AG04449 (cell line): ENCODE results near the gene RSAD1.

Source experiments
- CTCF ChIA-PET: fragments of 350-600 bp; formaldehyde crosslinking; extraction: SDS; loops from one replicate; lab custom pipeline; 2021; ENCODE audit warnings: antibody characterized with exemption; lab: Yijun Ruan, JAX
- POLR2A ChIA-PET: fragments of 400-600, 350-600 bp; formaldehyde crosslinking; extraction: SDS; loops from one replicate; lab custom pipeline; 2020; ENCODE audit warnings: antibody characterized with exemption, inconsistent platforms; lab: Yijun Ruan, JAX
- DNase-seq: peaks from one replicate; pipeline ENCODE4 v3.0.0-alpha.2; 2010; ENCODE audit warnings: low read depth, low spot score
- H3K4me3 ChIP-seq: 2 replicates; pipeline ENCODE4 v1.5.1; 2011; ENCODE audit warnings: low read depth, mild to moderate bottlenecking, control low read depth, low read length
- CTCF ChIP-seq: IDR thresholded peaks from one replicate; pipeline ENCODE4 v1.5.1; 2011; ENCODE audit warnings: mild to moderate bottlenecking, moderate library complexity, low read length, control low read depth, inconsistent platforms; ENCODE audit not compliant: insufficient read depth; ENCODE audit errors: missing control alignments

The RSAD1 gene

GRCh38 chr17:50439008-50439407 lies 39.7 kb upstream of the RSAD1 start:
- H3K4me3 ChIP-seq = no peak overlapping the region
- DNase-seq = no peak
- no peak for TF ChIP-seq CTCF
- ChIA-PET POLR2A (no interaction called here), CTCF (interaction anchor here (1.2 kb wide), 1 partner anchor 74 kb away, joined by 4 read pairs; no protein-coding TSS in a partner anchor)

- DNase-seq = no peak
- no peak for TF ChIP-seq CTCF
- POLR2A ChIA-PET = no interaction called here
- H3K4me3 ChIP-seq = no peak overlapping the region
- CTCF ChIA-PET = interaction anchor here (1.4 kb wide), 1 partner anchor 39 kb away, joined by 4 read pairs; no protein-coding TSS in a partner anchor
These were observed 38.4 kb upstream of the RSAD1 start for GRCh38 chr17:50440172-50440837.

GRCh38 chr17:50440838-50441829 lies 37.5 kb upstream of the RSAD1 start:
- no peak overlapping the region for H3K4me3 ChIP-seq
- ChIA-PET CTCF (interaction anchor here (1.2 to 1.4 kb wide), 2 partner anchors 37 to 38 kb away, joined by 3 to 4 read pairs; partner anchors contain the start of gene RSAD1), POLR2A (no interaction called here)
- no peak for TF ChIP-seq CTCF
- no peak for DNase-seq

GRCh38 chr17:50443505-50443974 lies 35.1 kb upstream of the RSAD1 start:
- TF ChIP-seq CTCF = no peak
- ChIA-PET POLR2A (no interaction called here), CTCF (interaction anchor here (1.0 to 2.7 kb wide), 3 partner anchors 9 to 46 kb away, joined by 3 to 7 read pairs (median 5); partner anchors contain the start of gene LRRC59)
- DNase-seq = no peak
- no peak overlapping the region for H3K4me3 ChIP-seq

GRCh38 chr17:50444841-50445715 lies 33.6 kb upstream of the RSAD1 start:
- ChIA-PET CTCF (interaction anchor here (0.6 to 2.7 kb wide), 3 partner anchors 14 to 38 kb away, joined by 3 to 7 read pairs (median 5); partner anchors contain the start of gene RSAD1), POLR2A (no interaction called here)
- no peak for TF ChIP-seq CTCF
- no peak overlapping the region for H3K4me3 ChIP-seq
- no peak for DNase-seq
